H1 (cell line): ENCODE data around the gene MPP3.

Experiments used
- CTCF ChIP-seq, 3 experiments: IDR thresholded peaks; 1 replicate in 2 of 3; 2 replicates in 1 of 3; pipeline versions ENCODE4 v1.5.1 to v1.6.1; 2011; ENCODE audit warnings: low read length in 3 of 3, mild to moderate bottlenecking in 3 of 3, inconsistent platforms in 2 of 3, low read depth in 1 of 3, moderate library complexity in 1 of 3; ENCODE audit not compliant: insufficient read depth in 1 of 3; ENCODE audit errors: control extremely low read depth in 1 of 3
- EP300 ChIP-seq, 2 experiments: IDR thresholded peaks; 1 replicate in 1 of 2; 2 replicates in 1 of 2; pipeline ENCODE4 v1.6.1; 2011 to 2012; ENCODE audit warnings: low read depth in 2 of 2, low read length in 2 of 2, mild to moderate bottlenecking in 2 of 2, borderline replicate concordance in 1 of 2, inconsistent platforms in 1 of 2, moderate library complexity in 1 of 2
- GTF2F1 ChIP-seq: IDR thresholded peaks from 2 replicates; pipeline ENCODE4 v1.6.1; 2012; ENCODE audit warnings: low read depth, low read length, improper control_type of control experiment, borderline replicate concordance
- HDAC6 ChIP-seq: IDR thresholded peaks from one replicate; pipeline ENCODE4 v1.7.1; 2012; ENCODE audit warnings: low read depth, mild to moderate bottlenecking, inconsistent platforms, low read length, moderate library complexity
- JUND ChIP-seq: IDR thresholded peaks from 2 replicates; pipeline ENCODE4 v1.6.1; 2011; ENCODE audit warnings: mild to moderate bottlenecking, improper control_type of control experiment, low read length
- POLR2A ChIP-seq, 2 experiments: IDR thresholded peaks; 1 replicate in 1 of 2; 2 replicates in 1 of 2; pipeline ENCODE4 v1.6.1; 2011; ENCODE audit warnings: low read depth in 2 of 2, low read length in 2 of 2, mild to moderate bottlenecking in 2 of 2; ENCODE audit errors: control extremely low read depth in 1 of 2
- POLR2AphosphoS5 ChIP-seq: IDR thresholded peaks from 2 replicates; pipeline ENCODE4 v1.6.1; 2011; ENCODE audit warnings: low read depth, low read length
- TAF1 ChIP-seq: IDR thresholded peaks from 2 replicates; pipeline ENCODE4 v1.6.1; 2011; ENCODE audit warnings: mild to moderate bottlenecking, low read depth, low read length
- YY1 ChIP-seq: IDR thresholded peaks from 2 replicates; pipeline ENCODE4 v1.6.1; 2011; ENCODE audit warnings: low read depth, mild to moderate bottlenecking, low read length
- TF ChIP-seq, protein P1 (sequence below): IDR thresholded peaks from 2 replicates; pipeline ENCODE4 v1.6.1; 2011; ENCODE audit warnings: low read length, improper control_type of control experiment

- TF ChIP-seq POLR2AphosphoS5 (no peak), CTCF (IDR thresholded peaks at IDR 0.05; ENCODE audit: control extremely low read depth in 1 of 3, insufficient read depth in 1 of 3, low read depth in 1 of 3, low read length in 3 of 3) (peak; percentile 72 to 78 (median 75)), JUND (no peak), EP300 (IDR thresholded peaks at IDR 0.05; ENCODE audit: borderline replicate concordance in 1 of 2, low read depth in 2 of 2, low read length in 2 of 2) (no peak), POLR2A (IDR thresholded peaks at IDR 0.05; ENCODE audit: control extremely low read depth in 1 of 2, low read depth in 2 of 2, low read length in 2 of 2) (no peak), HDAC6 (no peak), TAF1 (no peak), YY1 (no peak), GTF2F1 (no peak)
- TF ChIP-seq, protein P1, sequence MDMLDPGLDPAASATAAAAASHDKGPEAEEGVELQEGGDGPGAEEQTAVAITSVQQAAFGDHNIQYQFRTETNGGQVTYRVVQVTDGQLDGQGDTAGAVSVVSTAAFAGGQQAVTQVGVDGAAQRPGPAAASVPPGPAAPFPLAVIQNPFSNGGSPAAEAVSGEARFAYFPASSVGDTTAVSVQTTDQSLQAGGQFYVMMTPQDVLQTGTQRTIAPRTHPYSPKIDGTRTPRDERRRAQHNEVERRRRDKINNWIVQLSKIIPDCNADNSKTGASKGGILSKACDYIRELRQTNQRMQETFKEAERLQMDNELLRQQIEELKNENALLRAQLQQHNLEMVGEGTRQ, result no peak
Measured at GRCh38 chr17:43790311-43790940, 42.5 kb downstream of the MPP3 start.
